NCI-H526 (cell line): ENCODE measurements around the gene CUL5.
A peak's percentile ranks its signal among the peaks of the same experiment; 100 is the strongest.
"Not testable (repeated sequence)": the region's sequence is repeated elsewhere in the genome, so short reads cannot be mapped to it uniquely, and the experiment has no call there.

ENCODE experiments used
- DNase-seq, 2 experiments: peaks; one replicate each; lab custom pipeline; 2025; lab: John Stamatoyannopoulos, UW

Gene CUL5

GRCh38 chr11:108115500-108116140 is 106.9 kb downstream of the CUL5 start:
- peak; percentile 34 to 65 for DNase-seq

GRCh38 chr11:108117746-108118371 is 109.2 kb downstream of the CUL5 start:
- DNase-seq = peak; percentile 84

- DNase-seq = not testable (repeated sequence)
Measured at GRCh38 chr11:108120936-108121273, 112.2 kb downstream of the CUL5 start.

GRCh38 chr11:108121274-108122155 is 112.8 kb downstream of the CUL5 start, which contains the start of gene ACAT1:
ACAT1 (plus strand) TSS chr11:108121567; CDS start chr11:108121607, 40 bp downstream.
- DNase-seq = peak; percentile 92 to 99

- DNase-seq = peak in 1 of 2 experiments; percentile 56
Measured at GRCh38 chr11:108122166-108122628, 113.5 kb downstream of the CUL5 start.

- DNase-seq = no peak
Measured at GRCh38 chr11:108125096-108125495, 116.4 kb downstream of the CUL5 start.

GRCh38 chr11:108128772-108129171 is 120.1 kb downstream of the CUL5 start:
- no peak for DNase-seq

- DNase-seq = no peak
Measured at GRCh38 chr11:108131993-108132392, 123.3 kb downstream of the CUL5 start.

GRCh38 chr11:108132993-108133538 is 124.4 kb downstream of the CUL5 start:
- DNase-seq = not testable (repeated sequence)

- DNase-seq = peak in 1 of 2 experiments; percentile 23
Measured at GRCh38 chr11:108135845-108136544, 127.3 kb downstream of the CUL5 start.

GRCh38 chr11:108137212-108137611 is 128.5 kb downstream of the CUL5 start:
- no peak for DNase-seq

GRCh38 chr11:108142304-108142703 is 133.6 kb downstream of the CUL5 start:
- DNase-seq = no peak

- DNase-seq = no peak
Measured at GRCh38 chr11:108144615-108145014, 135.9 kb downstream of the CUL5 start.

GRCh38 chr11:108147150-108147549 is 138.5 kb downstream of the CUL5 start:
- no peak for DNase-seq

GRCh38 chr11:108148556-108148955 is 139.9 kb downstream of the CUL5 start:
- DNase-seq = no peak

GRCh38 chr11:108154591-108154990 is 145.9 kb downstream of the CUL5 start:
- DNase-seq = no peak
